KMS-11 (cell line): ENCODE measurements around the gene AFMID.

Experiments
- H2AFZ ChIP-seq: fragments of 200-600 bp; sonication (generic); 2 replicates; pipeline ENCODE4 v1.6.1; 2016; ENCODE audit warnings: antibody characterized with exemption, mixed run types, low read depth
- H3K27ac ChIP-seq: fragments of 200-600 bp; sonication (generic); 2 replicates; pipeline ENCODE4 v1.6.1; 2016; ENCODE audit warnings: mild to moderate bottlenecking, mixed run types
- H3K27me3 ChIP-seq: fragments of 200-600 bp; sonication (generic); 2 replicates; pipeline ENCODE4 v1.6.1; 2017; ENCODE audit warnings: mild to moderate bottlenecking, low read depth, mixed run types, moderate library complexity; ENCODE audit not compliant: insufficient read depth
- H3K36me3 ChIP-seq: fragments of 200-600 bp; sonication (generic); 2 replicates; pipeline ENCODE4 v1.6.1; 2017; ENCODE audit warnings: mild to moderate bottlenecking, mixed run types; ENCODE audit not compliant: insufficient read depth
- H3K4me1 ChIP-seq: fragments of 200-600 bp; sonication (generic); 2 replicates; pipeline ENCODE4 v1.6.1; 2016; ENCODE audit warnings: mild to moderate bottlenecking, low read depth, mixed run types; ENCODE audit not compliant: poor library complexity, severe bottlenecking
- H3K4me2 ChIP-seq: fragments of 200-600 bp; sonication (generic); 2 replicates; pipeline ENCODE4 v1.7.0; 2016; ENCODE audit warnings: mild to moderate bottlenecking, mixed run types
- H3K4me3 ChIP-seq: fragments of 200-600 bp; sonication (generic); IDR thresholded peaks from 2 replicates; pipeline ENCODE4 v1.6.1; 2017; ENCODE audit warnings: low read depth, low read length, mixed read lengths; ENCODE audit not compliant: insufficient read depth
- H3K79me2 ChIP-seq: fragments of 200-600 bp; sonication (generic); 2 replicates; pipeline ENCODE4 v1.6.1; 2016; ENCODE audit warnings: low read depth, mixed run types; ENCODE audit not compliant: insufficient read depth
- H3K9ac ChIP-seq: fragments of 200-600 bp; sonication (generic); 2 replicates; pipeline ENCODE4 v1.6.1; 2016; ENCODE audit warnings: mild to moderate bottlenecking, mixed run types
- H4K20me1 ChIP-seq: fragments of 200-600 bp; sonication (generic); 2 replicates; pipeline ENCODE4 v1.6.1; 2016; ENCODE audit warnings: mild to moderate bottlenecking, mixed run types; ENCODE audit not compliant: insufficient read depth
- TF ChIP-seq, protein P1 (sequence below): fragments of 200-600 bp; sonication (generic); conservative IDR thresholded peaks from 2 replicates; pipeline ENCODE4 v1.6.1; 2017; ENCODE audit warnings: low read depth, mild to moderate bottlenecking, antibody characterized with exemption, low read length, moderate library complexity, mixed read lengths

AFMID gene

DNA sequence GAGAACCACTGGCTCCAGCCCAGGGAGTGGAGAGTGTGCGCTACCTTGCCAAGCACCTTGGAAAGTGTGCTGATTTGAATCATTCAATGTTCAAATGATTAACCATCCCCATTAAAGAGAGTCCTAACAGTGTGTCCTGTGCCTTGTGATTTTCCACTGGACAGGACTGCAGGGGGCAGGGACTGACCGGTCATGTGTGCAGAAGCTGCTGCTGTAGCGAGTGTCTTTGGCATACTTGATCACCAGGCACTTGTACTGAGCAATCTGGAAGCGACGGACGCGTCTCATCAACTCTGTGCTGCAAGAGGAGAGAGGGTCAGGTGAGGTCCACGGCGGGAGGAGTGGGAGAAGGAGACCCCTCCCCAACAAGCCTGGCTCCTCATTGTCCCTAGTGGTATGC, 2.3 kb upstream of the AFMID start:
- Histone ChIP-seq H3K4me3 (no peak overlapping the region), H3K9ac (no peak overlapping the region), H3K79me2 (peaks cover 86% of the 10 kb centered on the region), H4K20me1 (no peaks in the 10 kb centered on the region), H3K4me2 (peak overlapping the region; percentile 91), H3K27ac (no peak overlapping the region), H3K36me3 (no peaks in the 10 kb centered on the region), H2AFZ (no peak overlapping the region), H3K27me3 (no peaks in the 10 kb centered on the region), H3K4me1 (peaks cover 83% of the 10 kb centered on the region)
- TF ChIP-seq, protein P1, sequence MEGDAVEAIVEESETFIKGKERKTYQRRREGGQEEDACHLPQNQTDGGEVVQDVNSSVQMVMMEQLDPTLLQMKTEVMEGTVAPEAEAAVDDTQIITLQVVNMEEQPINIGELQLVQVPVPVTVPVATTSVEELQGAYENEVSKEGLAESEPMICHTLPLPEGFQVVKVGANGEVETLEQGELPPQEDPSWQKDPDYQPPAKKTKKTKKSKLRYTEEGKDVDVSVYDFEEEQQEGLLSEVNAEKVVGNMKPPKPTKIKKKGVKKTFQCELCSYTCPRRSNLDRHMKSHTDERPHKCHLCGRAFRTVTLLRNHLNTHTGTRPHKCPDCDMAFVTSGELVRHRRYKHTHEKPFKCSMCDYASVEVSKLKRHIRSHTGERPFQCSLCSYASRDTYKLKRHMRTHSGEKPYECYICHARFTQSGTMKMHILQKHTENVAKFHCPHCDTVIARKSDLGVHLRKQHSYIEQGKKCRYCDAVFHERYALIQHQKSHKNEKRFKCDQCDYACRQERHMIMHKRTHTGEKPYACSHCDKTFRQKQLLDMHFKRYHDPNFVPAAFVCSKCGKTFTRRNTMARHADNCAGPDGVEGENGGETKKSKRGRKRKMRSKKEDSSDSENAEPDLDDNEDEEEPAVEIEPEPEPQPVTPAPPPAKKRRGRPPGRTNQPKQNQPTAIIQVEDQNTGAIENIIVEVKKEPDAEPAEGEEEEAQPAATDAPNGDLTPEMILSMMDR, result no peak

GRCh38 chr17:78185981-78186691, 1.0 kb upstream of the AFMID start:
- H3K9ac ChIP-seq, result peak overlapping the region; percentile 67; the same call in 1 of the 2 replicates
- H3K4me2 ChIP-seq, result peak overlapping the region; percentile 91
- H3K27me3 ChIP-seq, result no peaks in the 10 kb centered on the region
- H2AFZ ChIP-seq, result no peak overlapping the region
- no peaks in the 10 kb centered on the region for H4K20me1 ChIP-seq
- H3K27ac ChIP-seq, result peak overlapping the region; percentile 12; the same call in 1 of the 2 replicates
- peaks cover 92% of the 10 kb centered on the region for H3K79me2 ChIP-seq
- H3K4me3 ChIP-seq, result no peak overlapping the region
- peaks cover 71% of the 10 kb centered on the region for H3K4me1 ChIP-seq
- TF ChIP-seq, protein P1, result no peak
- peaks cover 1% of the 10 kb centered on the region; the same call in 1 of the 2 replicates for H3K36me3 ChIP-seq

DNA sequence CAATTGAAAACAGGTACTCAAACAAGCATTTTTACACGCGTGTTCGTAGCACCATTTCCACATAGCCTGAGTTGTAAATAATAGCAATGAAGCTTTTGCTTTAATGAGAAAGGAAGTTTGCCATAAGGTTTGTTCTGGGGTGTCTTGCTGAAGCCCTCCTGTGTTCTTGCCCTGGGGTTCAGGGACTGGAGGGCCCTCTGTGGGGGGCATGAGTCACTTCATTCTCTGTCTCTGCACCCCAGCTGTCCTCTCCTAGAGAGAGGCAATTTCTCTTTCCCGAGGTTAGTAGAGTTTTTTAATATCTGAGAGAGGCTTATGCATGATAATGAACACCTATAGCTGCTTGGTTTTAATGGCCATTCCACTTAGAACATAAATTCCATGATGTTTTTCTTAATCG, 9.6 kb downstream of the AFMID start:
- no peaks in the 10 kb centered on the region for H3K27me3 ChIP-seq
- no peak overlapping the region for H3K4me3 ChIP-seq
- no peaks in the 10 kb centered on the region for H4K20me1 ChIP-seq
- no peak overlapping the region for H3K4me2 ChIP-seq
- H3K79me2 ChIP-seq, result peaks cover 23% of the 10 kb centered on the region; the same call in 1 of the 2 replicates
- no peak overlapping the region for H2AFZ ChIP-seq
- H3K4me1 ChIP-seq, result no peaks in the 10 kb centered on the region
- H3K36me3 ChIP-seq, result peaks cover 12% of the 10 kb centered on the region; the same call in 1 of the 2 replicates
- TF ChIP-seq, protein P1, result no peak
- no peak overlapping the region for H3K27ac ChIP-seq
- no peak overlapping the region for H3K9ac ChIP-seq

DNA sequence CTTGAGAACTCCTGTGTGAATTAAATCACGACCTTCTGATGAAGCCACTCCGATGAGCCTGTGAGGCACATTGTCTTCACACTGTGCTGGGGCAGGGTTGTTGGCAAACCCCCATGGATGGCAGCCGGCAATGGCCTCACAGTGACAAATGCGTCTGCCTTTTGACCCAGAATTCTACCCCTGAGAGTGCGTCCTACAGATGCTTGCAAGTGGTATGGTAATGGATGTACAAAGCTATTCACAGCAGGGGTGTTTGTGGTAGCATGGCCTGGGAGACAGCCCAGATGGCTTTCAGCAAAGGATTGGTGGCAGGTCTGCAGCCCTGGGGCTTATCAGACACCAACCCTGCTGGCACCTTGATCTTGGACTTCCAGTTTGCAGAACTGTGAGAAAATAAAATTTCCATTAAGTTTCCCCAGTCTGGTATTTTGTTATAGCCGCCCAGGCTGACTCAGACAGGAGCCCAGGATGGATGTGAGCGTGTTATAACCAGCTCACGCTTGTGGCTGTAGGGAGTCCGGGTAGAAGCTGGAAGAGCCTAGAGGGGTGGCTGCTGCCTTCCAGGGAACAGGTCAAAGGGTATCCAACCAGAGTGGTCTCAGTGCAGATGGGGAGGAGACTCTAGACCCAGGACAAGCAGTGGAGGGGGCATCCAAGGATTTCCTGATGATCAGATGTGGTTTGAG, 10.1 kb downstream of the AFMID start:
- TF ChIP-seq, protein P1, result no peak
- H3K79me2 ChIP-seq, result peaks cover 18% of the 10 kb centered on the region; the same call in 1 of the 2 replicates
- H3K27ac ChIP-seq, result no peak overlapping the region

More for the DNA sequence above, 10.1 kb downstream of the AFMID start:
- no peaks in the 10 kb centered on the region for H4K20me1 ChIP-seq
- H3K4me1 ChIP-seq, result no peaks in the 10 kb centered on the region
- H3K9ac ChIP-seq, result no peak overlapping the region
- H3K27me3 ChIP-seq, result no peaks in the 10 kb centered on the region
- H3K36me3 ChIP-seq, result peaks cover 6% of the 10 kb centered on the region; the same call in 1 of the 2 replicates
- no peak overlapping the region for H2AFZ ChIP-seq
- H3K4me3 ChIP-seq, result no peak overlapping the region
- H3K4me2 ChIP-seq, result no peak overlapping the region
